ENCODE data around the gene PTPN13.

DNA sequence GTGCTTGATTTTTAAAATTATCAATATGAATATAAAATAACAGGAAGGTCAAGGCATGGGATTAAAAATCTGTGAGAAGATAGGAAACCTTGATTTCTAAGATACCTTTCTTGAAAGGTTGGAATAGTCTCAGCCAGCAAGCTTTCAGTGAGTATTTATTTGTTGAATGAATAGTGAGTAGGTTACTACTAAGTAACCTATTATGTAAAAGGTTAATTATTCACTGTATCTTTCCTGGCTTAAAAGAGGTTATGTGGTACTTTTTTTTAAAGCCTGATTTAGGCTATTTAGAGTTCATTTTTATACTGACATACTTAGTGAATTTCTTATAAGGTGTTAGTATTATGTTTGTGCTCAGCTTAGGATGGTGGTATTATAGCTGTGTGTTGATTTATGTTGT lies 123.5 kb downstream of the PTPN13 start:
- TF ChIP-seq, protein P1, sequence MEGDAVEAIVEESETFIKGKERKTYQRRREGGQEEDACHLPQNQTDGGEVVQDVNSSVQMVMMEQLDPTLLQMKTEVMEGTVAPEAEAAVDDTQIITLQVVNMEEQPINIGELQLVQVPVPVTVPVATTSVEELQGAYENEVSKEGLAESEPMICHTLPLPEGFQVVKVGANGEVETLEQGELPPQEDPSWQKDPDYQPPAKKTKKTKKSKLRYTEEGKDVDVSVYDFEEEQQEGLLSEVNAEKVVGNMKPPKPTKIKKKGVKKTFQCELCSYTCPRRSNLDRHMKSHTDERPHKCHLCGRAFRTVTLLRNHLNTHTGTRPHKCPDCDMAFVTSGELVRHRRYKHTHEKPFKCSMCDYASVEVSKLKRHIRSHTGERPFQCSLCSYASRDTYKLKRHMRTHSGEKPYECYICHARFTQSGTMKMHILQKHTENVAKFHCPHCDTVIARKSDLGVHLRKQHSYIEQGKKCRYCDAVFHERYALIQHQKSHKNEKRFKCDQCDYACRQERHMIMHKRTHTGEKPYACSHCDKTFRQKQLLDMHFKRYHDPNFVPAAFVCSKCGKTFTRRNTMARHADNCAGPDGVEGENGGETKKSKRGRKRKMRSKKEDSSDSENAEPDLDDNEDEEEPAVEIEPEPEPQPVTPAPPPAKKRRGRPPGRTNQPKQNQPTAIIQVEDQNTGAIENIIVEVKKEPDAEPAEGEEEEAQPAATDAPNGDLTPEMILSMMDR (tag by site-specific recombination; IDR thresholded peaks at IDR 0.05) = no peak
- TF ChIP-seq, protein P2, sequence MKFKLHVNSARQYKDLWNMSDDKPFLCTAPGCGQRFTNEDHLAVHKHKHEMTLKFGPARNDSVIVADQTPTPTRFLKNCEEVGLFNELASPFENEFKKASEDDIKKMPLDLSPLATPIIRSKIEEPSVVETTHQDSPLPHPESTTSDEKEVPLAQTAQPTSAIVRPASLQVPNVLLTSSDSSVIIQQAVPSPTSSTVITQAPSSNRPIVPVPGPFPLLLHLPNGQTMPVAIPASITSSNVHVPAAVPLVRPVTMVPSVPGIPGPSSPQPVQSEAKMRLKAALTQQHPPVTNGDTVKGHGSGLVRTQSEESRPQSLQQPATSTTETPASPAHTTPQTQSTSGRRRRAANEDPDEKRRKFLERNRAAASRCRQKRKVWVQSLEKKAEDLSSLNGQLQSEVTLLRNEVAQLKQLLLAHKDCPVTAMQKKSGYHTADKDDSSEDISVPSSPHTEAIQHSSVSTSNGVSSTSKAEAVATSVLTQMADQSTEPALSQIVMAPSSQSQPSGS (tag by site-specific recombination; IDR thresholded peaks at IDR 0.05; ENCODE audit: low read depth) = no peak
- TF ChIP-seq REPIN1 (tag by site-specific recombination; IDR thresholded peaks at IDR 0.05; ENCODE audit: low read depth) (no peak), ZNF629 (tag by site-specific recombination; IDR thresholded peaks at IDR 0.05) (no peak), ZNF530 (tag by site-specific recombination; IDR thresholded peaks at IDR 0.05; ENCODE audit: low read depth) (no peak)
- TF ChIP-seq, protein P3, sequence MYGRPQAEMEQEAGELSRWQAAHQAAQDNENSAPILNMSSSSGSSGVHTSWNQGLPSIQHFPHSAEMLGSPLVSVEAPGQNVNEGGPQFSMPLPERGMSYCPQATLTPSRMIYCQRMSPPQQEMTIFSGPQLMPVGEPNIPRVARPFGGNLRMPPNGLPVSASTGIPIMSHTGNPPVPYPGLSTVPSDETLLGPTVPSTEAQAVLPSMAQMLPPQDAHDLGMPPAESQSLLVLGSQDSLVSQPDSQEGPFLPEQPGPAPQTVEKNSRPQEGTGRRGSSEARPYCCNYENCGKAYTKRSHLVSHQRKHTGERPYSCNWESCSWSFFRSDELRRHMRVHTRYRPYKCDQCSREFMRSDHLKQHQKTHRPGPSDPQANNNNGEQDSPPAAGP (tag by site-specific recombination; IDR thresholded peaks at IDR 0.05) = no peak
- TF ChIP-seq, protein P4, sequence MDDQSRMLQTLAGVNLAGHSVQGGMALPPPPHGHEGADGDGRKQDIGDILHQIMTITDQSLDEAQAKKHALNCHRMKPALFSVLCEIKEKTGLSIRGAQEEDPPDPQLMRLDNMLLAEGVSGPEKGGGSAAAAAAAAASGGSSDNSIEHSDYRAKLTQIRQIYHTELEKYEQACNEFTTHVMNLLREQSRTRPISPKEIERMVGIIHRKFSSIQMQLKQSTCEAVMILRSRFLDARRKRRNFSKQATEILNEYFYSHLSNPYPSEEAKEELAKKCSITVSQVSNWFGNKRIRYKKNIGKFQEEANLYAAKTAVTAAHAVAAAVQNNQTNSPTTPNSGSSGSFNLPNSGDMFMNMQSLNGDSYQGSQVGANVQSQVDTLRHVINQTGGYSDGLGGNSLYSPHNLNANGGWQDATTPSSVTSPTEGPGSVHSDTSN (CRISPR knock-in tag; IDR thresholded peaks at IDR 0.05) = no peak
